Ovary (tissue), 3 donors: ENCODE data around the gene STAG2.

Experiments
- EP300 ChIP-seq: sonication (generic); formaldehyde crosslinking; IDR thresholded peaks from one replicate; pipeline ENCODE4 v1.6.1; 2017; ENCODE audit warnings: antibody characterized with exemption
- TF ChIP-seq, protein P1 (sequence below), 3 donors: fragments of 450-650 bp in 2 of 3; fragments of 200-600 bp in 1 of 3; IDR thresholded peaks; one replicate each; pipeline versions ENCODE4 v1.5.1 to v1.8.0; 2016 to 2022; ENCODE audit warnings: antibody characterized with exemption in 3 of 3, mild to moderate bottlenecking in 1 of 3
- donor health status: DM: no; HTN: no; CAD: no.

- TF ChIP-seq, protein P1, sequence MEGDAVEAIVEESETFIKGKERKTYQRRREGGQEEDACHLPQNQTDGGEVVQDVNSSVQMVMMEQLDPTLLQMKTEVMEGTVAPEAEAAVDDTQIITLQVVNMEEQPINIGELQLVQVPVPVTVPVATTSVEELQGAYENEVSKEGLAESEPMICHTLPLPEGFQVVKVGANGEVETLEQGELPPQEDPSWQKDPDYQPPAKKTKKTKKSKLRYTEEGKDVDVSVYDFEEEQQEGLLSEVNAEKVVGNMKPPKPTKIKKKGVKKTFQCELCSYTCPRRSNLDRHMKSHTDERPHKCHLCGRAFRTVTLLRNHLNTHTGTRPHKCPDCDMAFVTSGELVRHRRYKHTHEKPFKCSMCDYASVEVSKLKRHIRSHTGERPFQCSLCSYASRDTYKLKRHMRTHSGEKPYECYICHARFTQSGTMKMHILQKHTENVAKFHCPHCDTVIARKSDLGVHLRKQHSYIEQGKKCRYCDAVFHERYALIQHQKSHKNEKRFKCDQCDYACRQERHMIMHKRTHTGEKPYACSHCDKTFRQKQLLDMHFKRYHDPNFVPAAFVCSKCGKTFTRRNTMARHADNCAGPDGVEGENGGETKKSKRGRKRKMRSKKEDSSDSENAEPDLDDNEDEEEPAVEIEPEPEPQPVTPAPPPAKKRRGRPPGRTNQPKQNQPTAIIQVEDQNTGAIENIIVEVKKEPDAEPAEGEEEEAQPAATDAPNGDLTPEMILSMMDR (IDR thresholded peaks at IDR 0.05) = no peak
- no peak for TF ChIP-seq EP300
These were observed 28.7 kb downstream of the STAG2 start for GRCh38 chrX:123990169-123990568.
